ENCODE data around the gene RACGAP1. TPM values are rescaled to one million over a fixed set of nuclear protein-coding genes. Genes with fewer than 3 reads are reported as not detected.
A peak's percentile ranks its signal among the peaks of the same experiment; 100 is the strongest.

Gene RACGAP1
- total RNA-seq, 1 donor = 9.4 TPM

DNA sequence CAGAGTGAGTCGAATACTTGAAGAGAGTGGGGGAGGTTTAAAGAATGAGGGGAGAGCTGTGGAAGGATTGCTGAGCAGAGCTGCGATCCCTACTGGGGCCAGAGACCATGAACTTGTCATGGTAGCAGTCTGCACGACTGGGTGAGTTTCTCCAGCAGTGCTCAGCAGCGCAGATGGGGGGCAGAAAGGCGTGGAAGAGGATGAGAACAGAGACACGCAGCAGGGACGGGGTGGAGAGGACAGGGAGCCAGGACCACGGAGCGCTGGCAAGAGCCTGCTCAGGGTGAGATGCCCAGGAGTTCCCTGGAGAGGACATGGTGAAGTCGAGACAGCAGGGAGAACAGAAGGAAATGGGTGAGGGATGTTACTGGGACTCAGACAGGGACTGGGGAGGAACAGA is 54.6 kb downstream of the RACGAP1 start:
- no peak for DNase-seq (ENCODE audit: low read depth in 2 of 3, low spot score in 2 of 3)

DNA sequence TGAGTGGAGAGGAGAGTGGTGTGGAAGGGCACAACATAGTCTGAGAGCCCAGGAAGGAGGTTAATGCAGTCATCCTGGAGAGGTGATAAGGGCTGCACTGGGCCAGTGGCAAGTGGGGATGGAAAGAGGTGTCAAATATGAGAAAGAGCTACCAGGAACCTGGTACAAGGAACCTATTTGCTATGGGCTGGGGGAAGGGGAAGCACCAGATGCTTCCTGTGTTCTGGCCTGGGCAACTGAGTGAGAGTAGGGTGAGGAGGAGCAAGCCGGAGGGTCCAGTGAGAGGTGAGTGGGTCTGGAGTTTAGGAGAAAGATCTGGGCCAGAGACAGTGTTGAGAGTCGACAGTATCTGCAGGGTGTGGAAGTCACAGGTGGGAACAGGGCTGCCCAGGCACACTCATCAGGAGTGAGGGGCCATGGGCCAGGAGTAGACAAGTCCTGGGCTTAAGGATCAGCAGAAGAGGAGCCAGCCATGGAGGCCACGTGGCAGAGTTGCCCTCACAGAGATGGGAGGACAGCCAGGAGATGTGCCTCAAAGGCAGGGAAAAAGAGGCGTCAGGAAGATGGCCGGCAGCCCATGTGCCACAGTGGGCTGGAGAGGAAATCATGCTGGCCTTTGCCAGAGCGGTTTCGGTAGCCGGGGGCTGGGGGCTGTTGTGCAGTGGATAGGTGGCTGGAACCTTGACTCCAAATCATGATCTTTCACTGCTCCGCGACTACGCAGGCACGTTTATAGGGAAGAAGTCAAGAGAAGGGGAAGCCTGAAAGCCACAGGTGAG is 55.5 kb downstream of the RACGAP1 start:
- peak in 1 of 3 donors; percentile 73 for DNase-seq (ENCODE audit: low read depth in 2 of 3, low spot score in 2 of 3)

DNA sequence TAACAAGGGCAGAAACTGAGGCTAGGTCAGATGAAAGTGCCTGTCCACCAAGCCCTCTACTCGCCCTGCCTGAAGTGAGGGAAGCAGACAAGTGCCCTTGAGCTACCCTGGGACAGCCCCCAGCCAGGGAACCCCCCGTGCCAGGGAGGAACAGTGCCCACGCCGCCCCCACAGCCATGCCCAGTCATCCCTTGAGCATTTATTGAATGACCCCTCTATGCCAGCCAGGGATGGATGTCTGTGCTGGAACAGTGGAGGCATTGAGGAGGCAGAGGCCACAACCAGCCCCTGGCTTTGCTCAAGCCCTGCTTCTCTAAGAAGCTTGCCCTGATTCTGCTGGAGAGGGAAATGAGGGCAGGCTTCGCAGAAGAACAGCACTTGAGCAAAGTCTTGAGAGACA is 56.3 kb downstream of the RACGAP1 start:
- no peak for DNase-seq (ENCODE audit: low read depth in 2 of 3, low spot score in 2 of 3)

- no peak for DNase-seq (ENCODE audit: low read depth in 2 of 3, low spot score in 2 of 3)
Observed at GRCh38 chr12:49968471-49968870, 56.8 kb downstream of the RACGAP1 start.

GRCh38 chr12:49967777-49968250 is 57.5 kb downstream of the RACGAP1 start:
- no peak for DNase-seq (ENCODE audit: low read depth in 2 of 3, low spot score in 2 of 3)

GRCh38 chr12:49967042-49967776 is 58.1 kb downstream of the RACGAP1 start:
- peak; percentile 84 to 90 (median 88) for DNase-seq (ENCODE audit: low read depth in 2 of 3, low spot score in 2 of 3)

DNA sequence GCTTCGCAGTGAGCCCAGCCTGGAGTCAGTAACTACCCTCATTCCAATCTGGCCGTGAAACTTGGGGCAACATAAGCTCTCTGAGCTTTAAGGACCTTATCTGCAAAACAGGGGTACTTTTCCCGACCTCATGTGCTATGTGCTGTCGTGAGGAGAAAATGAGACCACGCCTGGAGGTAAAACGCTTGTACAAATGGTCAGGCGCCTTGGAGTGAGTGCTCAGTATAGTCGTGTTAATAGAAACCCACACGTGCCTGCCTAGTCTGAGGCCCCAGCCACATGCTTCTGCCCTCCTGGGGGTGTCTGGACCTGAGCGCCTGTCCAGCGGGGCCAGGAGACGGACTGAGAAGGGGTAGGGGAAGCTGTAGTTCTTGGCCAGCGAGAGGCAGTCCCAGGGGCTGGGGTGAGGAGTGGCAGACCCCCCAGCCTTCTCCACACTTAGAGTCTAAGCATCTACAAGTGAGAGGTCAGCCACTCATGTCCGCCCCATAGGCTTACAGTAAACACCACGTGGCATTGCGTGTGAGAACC is 58.7 kb downstream of the RACGAP1 start:
- DNase-seq (ENCODE audit: low read depth in 2 of 3, low spot score in 2 of 3) = no peak

DNA sequence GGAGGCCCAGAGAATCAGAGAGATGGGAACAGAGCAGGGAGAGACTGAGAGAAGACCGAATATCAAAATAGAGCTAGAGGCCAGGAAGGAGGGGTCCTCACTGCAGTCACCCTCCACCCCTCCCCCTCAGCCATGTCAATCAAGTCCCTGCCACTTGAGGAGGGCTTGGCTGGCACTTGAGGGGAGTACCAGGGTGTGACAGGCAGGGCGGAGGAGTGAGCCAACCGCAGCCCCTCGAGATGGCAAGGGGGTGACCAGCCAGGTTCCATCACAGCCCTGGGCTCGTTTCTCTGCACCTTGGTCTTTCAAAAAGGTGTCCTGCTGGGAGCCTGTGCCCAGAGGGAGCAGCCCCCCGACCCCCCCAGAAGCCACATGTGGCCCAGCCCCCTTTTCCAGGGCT is 59.5 kb downstream of the RACGAP1 start:
- DNase-seq (ENCODE audit: low read depth in 2 of 3, low spot score in 2 of 3) = no peak

DNA sequence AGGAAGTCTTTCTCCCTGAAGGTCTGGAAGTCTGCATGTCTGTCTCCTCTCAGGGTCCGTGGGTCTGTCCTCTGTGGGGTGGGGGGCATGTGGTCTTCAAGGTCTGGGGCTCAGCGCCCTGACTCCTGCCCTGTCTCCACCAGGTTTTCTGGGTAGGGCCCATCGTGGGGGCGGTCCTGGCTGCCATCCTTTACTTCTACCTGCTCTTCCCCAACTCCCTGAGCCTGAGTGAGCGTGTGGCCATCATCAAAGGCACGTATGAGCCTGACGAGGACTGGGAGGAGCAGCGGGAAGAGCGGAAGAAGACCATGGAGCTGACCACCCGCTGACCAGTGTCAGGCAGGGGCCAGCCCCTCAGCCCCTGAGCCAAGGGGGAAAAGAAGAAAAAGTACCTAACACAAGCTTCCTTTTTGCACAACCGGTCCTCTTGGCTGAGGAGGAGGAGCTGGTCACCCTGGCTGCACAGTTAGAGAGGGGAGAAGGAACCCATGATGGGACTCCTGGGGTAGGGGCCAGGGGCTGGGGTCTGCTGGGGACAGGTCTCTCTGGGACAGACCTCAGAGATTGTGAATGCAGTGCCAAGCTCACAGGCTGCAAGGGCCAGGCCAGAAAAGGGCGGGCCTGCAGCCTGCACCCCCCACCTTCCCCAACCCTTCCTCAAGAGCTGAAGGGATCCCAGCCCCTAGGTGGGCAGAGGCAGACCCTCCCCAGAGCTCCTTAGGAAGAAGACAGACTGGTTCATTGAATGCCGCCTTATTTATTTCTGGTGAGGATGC is 60.3 kb downstream of the RACGAP1 start:
- DNase-seq (ENCODE audit: low read depth in 2 of 3, low spot score in 2 of 3) = no peak

GRCh38 chr12:49963976-49964815 is 61.1 kb downstream of the RACGAP1 start:
- DNase-seq (ENCODE audit: low read depth in 2 of 3, low spot score in 2 of 3) = no peak

DNA sequence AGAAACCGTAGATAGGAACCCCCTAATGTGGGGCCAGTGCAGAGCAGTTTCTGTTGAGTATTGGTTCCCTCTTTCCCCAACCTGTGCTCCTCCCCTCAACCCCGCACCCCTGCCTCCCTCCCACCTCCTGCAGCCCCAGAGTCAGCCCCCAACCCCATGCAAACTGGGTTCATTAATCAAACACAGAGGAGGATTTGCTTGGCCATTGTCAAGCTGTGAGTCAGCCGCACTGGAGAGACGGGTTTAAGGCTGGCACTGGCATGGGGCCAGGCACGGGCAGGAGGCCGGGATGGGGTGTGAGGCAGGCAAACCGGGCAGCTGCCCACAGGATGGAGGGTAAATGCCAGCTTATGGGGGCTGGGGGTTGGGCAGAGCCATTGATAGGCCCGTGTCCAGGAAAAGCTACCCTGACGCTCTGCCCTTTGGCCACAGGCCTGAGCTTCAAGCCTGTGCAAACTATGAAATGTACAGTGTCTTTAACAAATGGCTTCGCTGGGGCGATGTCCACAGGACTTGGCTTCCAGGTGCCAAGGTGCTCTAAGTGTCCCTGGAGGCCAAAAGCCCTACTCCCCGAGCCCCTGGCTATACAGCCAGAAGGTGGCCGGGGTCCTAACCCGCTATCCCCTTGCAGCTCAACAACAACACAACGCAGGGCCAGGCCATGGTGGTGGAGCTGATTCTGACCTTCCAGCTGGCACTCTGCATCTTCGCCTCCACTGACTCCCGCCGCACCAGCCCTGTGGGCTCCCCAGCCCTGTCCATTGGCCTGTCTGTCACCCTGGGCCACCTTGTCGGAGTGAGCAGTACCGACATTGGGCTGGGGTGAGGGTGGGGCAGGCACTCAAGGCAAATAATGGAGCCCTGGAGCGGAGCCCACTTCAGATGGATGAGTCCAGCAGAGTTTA is 62.2 kb downstream of the RACGAP1 start:
- DNase-seq (ENCODE audit: low read depth in 2 of 3, low spot score in 2 of 3) = no peak

GRCh38 chr12:49961993-49962764 is 63.1 kb downstream of the RACGAP1 start:
- DNase-seq (ENCODE audit: low read depth in 2 of 3, low spot score in 2 of 3) = no peak

DNA sequence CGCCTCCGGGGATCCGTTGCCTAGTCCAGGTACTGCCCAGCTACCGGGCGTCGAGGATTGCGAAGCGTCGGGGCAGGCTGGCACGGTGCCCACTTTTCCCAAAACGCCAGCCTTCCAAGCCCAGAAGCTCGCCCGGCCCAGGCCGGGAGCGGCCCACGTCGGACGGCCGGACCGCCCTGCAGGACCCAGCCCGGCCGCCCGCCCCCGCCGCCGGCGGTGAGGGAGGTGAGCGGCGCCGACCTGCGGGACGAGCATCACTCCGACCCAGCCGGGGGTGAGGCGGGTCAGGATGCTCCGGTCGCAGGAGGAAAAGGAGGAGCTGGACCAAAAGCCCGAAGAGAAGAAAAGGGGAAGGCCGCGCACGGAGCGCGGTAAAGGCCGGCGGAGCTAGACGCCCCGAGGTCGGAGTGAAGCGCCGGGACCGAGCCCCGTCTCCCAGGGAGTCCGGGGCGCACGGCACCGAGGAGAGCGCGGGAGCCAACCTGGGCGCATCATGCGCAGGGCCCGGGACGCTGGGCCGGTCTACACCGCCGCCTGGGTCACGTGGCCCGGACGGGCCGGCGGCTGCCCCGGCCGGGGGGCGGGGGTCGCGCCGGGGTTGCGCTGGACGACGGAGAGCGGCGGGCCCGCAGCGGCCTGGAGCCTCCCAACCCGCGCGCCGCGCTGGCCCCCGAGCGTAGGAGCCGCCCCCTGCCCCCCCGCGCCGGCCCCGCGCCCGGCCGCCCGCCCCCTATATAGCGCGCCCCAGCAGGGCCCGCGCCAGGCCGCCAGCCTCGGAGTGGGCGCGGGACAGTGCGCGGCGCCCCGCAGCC is 64.0 kb downstream of the RACGAP1 start, which contains the start of gene AQP5:
Gene AQP5 (plus strand): TSS at position 762 of the 812 bp plus-strand sequence. CDS start 146 bp downstream, outside the sequence.
- DNase-seq (ENCODE audit: low read depth in 2 of 3, low spot score in 2 of 3) = no peak

DNA sequence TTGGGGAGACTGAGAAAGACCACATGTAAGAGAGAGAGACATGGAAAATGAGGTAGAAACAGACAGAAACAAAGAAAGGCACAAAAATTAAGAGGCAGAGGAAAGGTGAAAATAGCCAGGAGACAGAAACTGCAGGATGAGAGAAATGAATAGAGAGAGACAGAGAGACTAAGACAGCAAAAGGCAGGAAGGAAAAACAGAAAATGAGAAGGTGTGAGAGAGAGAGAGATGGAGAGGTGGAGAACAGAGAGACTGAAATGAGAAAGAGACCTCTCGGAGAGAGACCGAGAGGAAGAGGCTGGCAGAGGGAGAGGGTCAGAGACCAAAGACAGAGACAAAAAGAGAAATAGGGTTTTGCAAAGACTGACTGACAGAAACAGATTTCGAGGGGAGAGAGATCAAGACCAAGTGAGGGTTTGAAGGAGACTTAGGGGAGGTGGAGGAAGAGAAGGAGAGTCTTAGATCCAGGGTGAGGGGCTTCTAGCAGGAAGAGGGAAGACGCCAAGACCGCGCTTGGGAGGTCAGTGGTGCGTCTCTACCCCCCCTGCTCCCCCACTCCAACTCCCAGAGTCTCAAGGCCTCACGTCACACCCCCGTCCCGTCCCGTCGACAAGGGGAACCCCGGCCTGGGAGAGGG is 64.7 kb downstream of the RACGAP1 start:
- no peak for DNase-seq (ENCODE audit: low read depth in 2 of 3, low spot score in 2 of 3)

- peak in 2 of 3 donors; percentile 42 to 84 for DNase-seq (ENCODE audit: low read depth in 2 of 3, low spot score in 2 of 3)
Observed at GRCh38 chr12:49959685-49960473, 65.4 kb downstream of the RACGAP1 start.

DNA sequence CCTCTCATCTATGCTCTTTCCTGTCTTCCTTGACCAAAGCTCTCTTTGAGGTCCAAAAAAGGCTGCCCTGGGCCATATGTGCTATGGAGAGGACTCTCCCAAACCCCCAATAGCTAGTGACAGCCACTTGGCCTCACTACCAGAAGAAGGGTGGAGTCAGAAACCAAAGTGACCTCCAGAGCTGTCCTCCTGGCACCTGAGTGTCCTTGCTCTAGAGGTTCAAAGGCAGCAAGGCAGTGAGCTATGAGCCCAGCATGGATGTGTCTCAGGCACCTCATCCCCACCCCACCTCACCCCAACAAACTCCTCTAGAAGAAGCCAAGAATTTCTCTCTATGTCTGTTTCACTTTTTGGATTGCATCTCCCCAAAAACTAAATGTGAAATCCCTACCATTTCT is 67.7 kb downstream of the RACGAP1 start:
- no peak for DNase-seq (ENCODE audit: low read depth in 2 of 3, low spot score in 2 of 3)
